ENCODE results near the gene LPCAT3. TPM values are rescaled to one million over a fixed set of nuclear protein-coding genes. Genes with fewer than 3 reads are reported as not detected.

LPCAT3 gene
- total RNA-seq, 1 experiment from 2014 or later = 54.3 TPM

- Histone ChIP-seq H3K27me3 (ENCODE audit: control insufficient read depth, insufficient read depth, low read length) (no peaks in the 10 kb centered on the region), H3K4me3 (ENCODE audit: low read depth in 2 of 2, low read length in 2 of 2) (no peak overlapping the region), H3K27ac (ENCODE audit: low read length) (no peak overlapping the region), H3K4me1 (ENCODE audit: control insufficient read depth, insufficient read depth, low read length) (no peaks in the 10 kb centered on the region), H3K36me3 (ENCODE audit: control insufficient read depth, insufficient read depth, low read length) (no peaks in the 10 kb centered on the region), H3K9me3 (ENCODE audit: control insufficient read depth, insufficient read depth, low read depth, low read length) (no peaks in the 10 kb centered on the region)
- ChIA-PET CTCF (no interaction called here), POLR2A (no interaction called here)
- TF ChIP-seq CTCF (IDR thresholded peaks at IDR 0.05) = no peak
- no peak for TF ChIP-seq SIN3A (IDR thresholded peaks at IDR 0.05; ENCODE audit: borderline replicate concordance, insufficient read depth, low read depth, low read length)
- TF ChIP-seq REST (IDR thresholded peaks at IDR 0.05; ENCODE audit: insufficient read depth in 1 of 2, low read depth in 2 of 2, low read length in 1 of 2) = no peak
- TF ChIP-seq TCF7L2 (IDR thresholded peaks at IDR 0.05; ENCODE audit: low read depth, low read length) = no peak
- no peak for TF ChIP-seq POLR2AphosphoS5 (IDR thresholded peaks at IDR 0.05; ENCODE audit: low read depth, low read length)
- intact Hi-C loops (cut with micrococcal nuclease; ENCODE audit: unreplicated experiment) (no loop called here), in situ Hi-C loops (cut with HindIII; ENCODE audit: low pct_unique_long_range_greater_than_20kb, low sequenced_read_pairs) (no loop called here)
- ATAC-seq (no peak), DNase-seq (ENCODE audit: low read depth, low spot score) (no peak)
- no TSS peak for BruUV-seq (replicated peaks)
These were observed 29.0 kb upstream of the LPCAT3 start for GRCh38 chr12:7047306-7047705.

GRCh38 chr12:7046383-7047105 lies 28.3 kb upstream of the LPCAT3 start:
- Histone ChIP-seq H3K9me3 (ENCODE audit: control insufficient read depth, insufficient read depth, low read depth, low read length) (no peaks in the 10 kb centered on the region), H3K4me1 (ENCODE audit: control insufficient read depth, insufficient read depth, low read length) (no peaks in the 10 kb centered on the region), H3K36me3 (ENCODE audit: control insufficient read depth, insufficient read depth, low read length) (no peaks in the 10 kb centered on the region), H3K27ac (ENCODE audit: low read length) (no peak overlapping the region), H3K4me3 (ENCODE audit: low read depth in 2 of 2, low read length in 2 of 2) (no peak overlapping the region), H3K27me3 (ENCODE audit: control insufficient read depth, insufficient read depth, low read length) (no peaks in the 10 kb centered on the region)
- no peak for ATAC-seq
- CTCF ChIA-PET = no interaction called here
- no TSS peak for BruUV-seq (replicated peaks)
- intact Hi-C loops (cut with micrococcal nuclease; ENCODE audit: unreplicated experiment) = no loop called here
- in situ Hi-C loops (cut with HindIII; ENCODE audit: low pct_unique_long_range_greater_than_20kb, low sequenced_read_pairs) = no loop called here
- no peak for DNase-seq (ENCODE audit: low read depth, low spot score)
- TF ChIP-seq TCF7L2 (IDR thresholded peaks at IDR 0.05; ENCODE audit: low read depth, low read length) (no peak), REST (IDR thresholded peaks at IDR 0.05; ENCODE audit: insufficient read depth in 1 of 2, low read depth in 2 of 2, low read length in 1 of 2) (no peak), POLR2AphosphoS5 (IDR thresholded peaks at IDR 0.05; ENCODE audit: low read depth, low read length) (no peak), CTCF (IDR thresholded peaks at IDR 0.05) (no peak), SIN3A (IDR thresholded peaks at IDR 0.05; ENCODE audit: borderline replicate concordance, insufficient read depth, low read depth, low read length) (no peak)
- POLR2A ChIA-PET = no interaction called here

Data from Panc1 (cell line).